Measurements from ENCODE around the gene BCAS2. TPM values are rescaled to one million over a fixed set of nuclear protein-coding genes. Genes with fewer than 3 reads are reported as not detected.

The BCAS2 gene
- total RNA-seq, 3 donors from 2014 or later = 27.0 to 35.9 (median 31.2) TPM

DNA sequence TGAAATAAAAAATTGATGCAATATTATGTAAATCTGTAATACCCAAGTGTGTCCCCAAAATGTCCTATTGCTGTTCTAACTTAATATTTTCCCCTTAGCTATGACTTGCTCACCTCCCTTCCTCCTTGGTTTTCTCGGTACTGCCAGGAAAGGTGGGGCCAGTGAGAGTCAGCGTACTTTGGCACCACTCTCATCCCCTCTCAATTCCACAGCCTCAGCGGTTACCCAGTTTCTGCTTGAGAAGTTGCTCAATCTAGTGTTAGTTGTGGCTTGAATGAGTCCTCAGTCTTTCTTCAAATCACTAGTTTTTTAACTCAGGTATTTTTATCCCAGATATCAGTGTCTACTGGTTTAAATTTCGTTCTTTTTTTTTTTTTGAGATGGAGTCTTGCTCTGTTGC lies 32.3 kb downstream of the BCAS2 start:
- Histone ChIP-seq H3K4me3 (no peak overlapping the region), H3K36me3 (ENCODE audit: low read depth) (no peaks in the 10 kb centered on the region), H3K9me3 (no peaks in the 10 kb centered on the region), H3K4me1 (ENCODE audit: low read depth) (no peaks in the 10 kb centered on the region)
- ATAC-seq (no peak), DNase-seq (no peak)
- intact Hi-C loops (cut with DNase I, micrococcal nuclease) = no loop called here
- no peak for TF ChIP-seq CTCF (IDR thresholded peaks at IDR 0.05)

DNA sequence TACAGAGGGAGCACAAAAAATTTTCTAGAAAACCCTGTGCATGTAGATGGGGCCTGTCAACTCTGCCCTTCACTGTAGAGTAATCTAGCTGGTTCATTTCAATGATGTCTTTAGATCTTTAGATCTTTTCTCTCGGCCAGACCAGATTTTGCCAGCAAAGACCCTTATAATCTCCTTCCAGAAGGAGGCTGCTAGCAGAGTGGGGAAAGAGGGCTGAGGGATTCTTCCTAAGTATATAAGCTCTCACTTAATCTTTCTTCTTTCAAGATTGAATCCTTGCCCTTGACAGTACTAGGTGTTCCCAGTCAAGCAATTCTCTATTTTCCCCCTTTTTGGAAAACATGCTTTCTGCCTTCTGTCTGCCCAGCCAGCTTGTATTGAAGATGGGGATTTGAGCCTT lies 34.3 kb downstream of the BCAS2 start:
- no peaks in the 10 kb centered on the region for H3K36me3 ChIP-seq (ENCODE audit: low read depth)
- ATAC-seq (no peak), DNase-seq (no peak)
- no peak for TF ChIP-seq CTCF (IDR thresholded peaks at IDR 0.05)
- no peaks in the 10 kb centered on the region for H3K4me1 ChIP-seq (ENCODE audit: low read depth)
- no peak overlapping the region for H3K4me3 ChIP-seq
- no peaks in the 10 kb centered on the region for H3K9me3 ChIP-seq
- intact Hi-C loops (cut with DNase I, micrococcal nuclease) = no loop called here

- no peak for TF ChIP-seq CTCF (IDR thresholded peaks at IDR 0.05)
- ATAC-seq (no peak), DNase-seq (no peak)
- Histone ChIP-seq H3K36me3 (ENCODE audit: low read depth) (no peaks in the 10 kb centered on the region), H3K4me1 (ENCODE audit: low read depth) (no peaks in the 10 kb centered on the region), H3K4me3 (no peak overlapping the region), H3K9me3 (no peaks in the 10 kb centered on the region)
- intact Hi-C loops (cut with DNase I, micrococcal nuclease) = no loop called here
Measured at GRCh38 chr1:114545796-114546195, 35.6 kb downstream of the BCAS2 start.

- no peak for TF ChIP-seq CTCF (IDR thresholded peaks at IDR 0.05)
- no peaks in the 10 kb centered on the region for H3K9me3 ChIP-seq
- H3K4me3 ChIP-seq = no peak overlapping the region
- H3K36me3 ChIP-seq (ENCODE audit: low read depth) = no peaks in the 10 kb centered on the region
- intact Hi-C loops (cut with DNase I, micrococcal nuclease) = no loop called here
- H3K4me1 ChIP-seq (ENCODE audit: low read depth) = no peaks in the 10 kb centered on the region
- no peak for ATAC-seq
- no peak for DNase-seq
Measured at GRCh38 chr1:114545315-114545714, 36.1 kb downstream of the BCAS2 start.

- DNase-seq (no peak), ATAC-seq (no peak)
- H3K4me3 ChIP-seq = no peak overlapping the region
- H3K36me3 ChIP-seq (ENCODE audit: low read depth) = no peaks in the 10 kb centered on the region
- H3K4me1 ChIP-seq (ENCODE audit: low read depth) = no peaks in the 10 kb centered on the region
- intact Hi-C loops (cut with DNase I, micrococcal nuclease) = no loop called here
- TF ChIP-seq CTCF (IDR thresholded peaks at IDR 0.05) = no peak
- H3K9me3 ChIP-seq = no peaks in the 10 kb centered on the region
Measured at GRCh38 chr1:114540821-114541220, 40.6 kb downstream of the BCAS2 start.

DNA sequence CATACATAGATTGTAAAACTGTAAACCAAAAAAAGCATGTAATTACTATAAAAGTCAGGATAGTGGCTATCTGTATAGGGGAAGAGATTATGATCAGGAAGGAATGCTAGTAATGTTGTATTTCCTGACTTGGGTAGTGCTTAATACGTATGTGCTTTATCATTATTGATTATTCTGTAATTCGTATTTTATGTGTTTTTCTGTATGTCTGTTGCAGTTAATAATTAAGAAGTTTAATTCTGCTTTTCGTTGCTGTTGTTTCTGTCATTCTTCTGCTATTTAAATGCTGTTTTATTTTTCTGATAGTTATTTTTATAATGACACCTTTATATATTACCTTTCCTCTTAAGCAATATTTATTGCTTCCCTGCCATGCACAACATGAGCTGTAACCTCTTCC lies 41.1 kb downstream of the BCAS2 start:
- no peak for TF ChIP-seq CTCF (IDR thresholded peaks at IDR 0.05)
- no peak for DNase-seq
- intact Hi-C loops (cut with DNase I, micrococcal nuclease) = no loop called here
- Histone ChIP-seq H3K4me3 (no peak overlapping the region), H3K9me3 (no peaks in the 10 kb centered on the region), H3K4me1 (ENCODE audit: low read depth) (no peaks in the 10 kb centered on the region), H3K36me3 (ENCODE audit: low read depth) (no peaks in the 10 kb centered on the region)
- no peak for ATAC-seq
